ENCODE results near the gene C8G.

C8G gene

GRCh38 chr9:136907011-136907914, 37.8 kb upstream of the C8G start:
- DNase-seq (ENCODE audit: insufficient read length) (no peak), FAIRE-seq (no peak)
- TF ChIP-seq POLR2A (IDR thresholded peaks at IDR 0.05; ENCODE audit: low read depth, low read length) = no peak
- TF ChIP-seq TAF1 (IDR thresholded peaks at IDR 0.05; ENCODE audit: borderline replicate concordance, low read depth, low read length) = no peak
- no peak for TF ChIP-seq POLR2AphosphoS5 (IDR thresholded peaks at IDR 0.05; ENCODE audit: low read depth, low read length)

- DNase-seq (ENCODE audit: insufficient read length) (no peak), FAIRE-seq (no peak)
- no peak for TF ChIP-seq POLR2AphosphoS5 (IDR thresholded peaks at IDR 0.05; ENCODE audit: low read depth, low read length)
- no peak for TF ChIP-seq POLR2A (IDR thresholded peaks at IDR 0.05; ENCODE audit: low read depth, low read length)
- TF ChIP-seq TAF1 (IDR thresholded peaks at IDR 0.05; ENCODE audit: borderline replicate concordance, low read depth, low read length) = no peak
Measured at GRCh38 chr9:136910197-136910900, 34.7 kb upstream of the C8G start.

- DNase-seq (ENCODE audit: insufficient read length) (no peak), FAIRE-seq (no peak)
- TF ChIP-seq POLR2AphosphoS5 (IDR thresholded peaks at IDR 0.05; ENCODE audit: low read depth, low read length) (no peak), POLR2A (IDR thresholded peaks at IDR 0.05; ENCODE audit: low read depth, low read length) (no peak), TAF1 (IDR thresholded peaks at IDR 0.05; ENCODE audit: borderline replicate concordance, low read depth, low read length) (no peak)
Measured at GRCh38 chr9:136910901-136911245, 34.2 kb upstream of the C8G start.

- DNase-seq (ENCODE audit: insufficient read length) = no peak
- no peak for FAIRE-seq
- TF ChIP-seq TAF1 (IDR thresholded peaks at IDR 0.05; ENCODE audit: borderline replicate concordance, low read depth, low read length) = no peak
Measured at GRCh38 chr9:136913701-136914438, 31.2 kb upstream of the C8G start.

- TF ChIP-seq POLR2A (IDR thresholded peaks at IDR 0.05; ENCODE audit: low read depth, low read length) (no peak), POLR2AphosphoS5 (IDR thresholded peaks at IDR 0.05; ENCODE audit: low read depth, low read length) (no peak), TAF1 (IDR thresholded peaks at IDR 0.05; ENCODE audit: borderline replicate concordance, low read depth, low read length) (no peak)
- FAIRE-seq = no peak
- no peak for DNase-seq (ENCODE audit: insufficient read length)
Measured at GRCh38 chr9:136915632-136916329, 29.3 kb upstream of the C8G start.

GRCh38 chr9:136916330-136917184, 28.5 kb upstream of the C8G start:
- DNase-seq (ENCODE audit: insufficient read length) (no peak), FAIRE-seq (no peak)
- TF ChIP-seq TAF1 (IDR thresholded peaks at IDR 0.05; ENCODE audit: borderline replicate concordance, low read depth, low read length) = no peak
- no peak for TF ChIP-seq POLR2A (IDR thresholded peaks at IDR 0.05; ENCODE audit: low read depth, low read length)
- no peak for TF ChIP-seq POLR2AphosphoS5 (IDR thresholded peaks at IDR 0.05; ENCODE audit: low read depth, low read length)

- no peak for DNase-seq (ENCODE audit: insufficient read length)
- no peak for FAIRE-seq
- no peak for TF ChIP-seq TAF1 (IDR thresholded peaks at IDR 0.05; ENCODE audit: borderline replicate concordance, low read depth, low read length)
- no peak for TF ChIP-seq POLR2A (IDR thresholded peaks at IDR 0.05; ENCODE audit: low read depth, low read length)
Measured at GRCh38 chr9:136917902-136918301, 27.1 kb upstream of the C8G start.

- no peak for DNase-seq (ENCODE audit: insufficient read length)
- no peak for FAIRE-seq
- TF ChIP-seq POLR2AphosphoS5 (IDR thresholded peaks at IDR 0.05; ENCODE audit: low read depth, low read length) = no peak
- TF ChIP-seq TAF1 (IDR thresholded peaks at IDR 0.05; ENCODE audit: borderline replicate concordance, low read depth, low read length) = no peak
- no peak for TF ChIP-seq POLR2A (IDR thresholded peaks at IDR 0.05; ENCODE audit: low read depth, low read length)
Measured at GRCh38 chr9:136920069-136920468, 25.0 kb upstream of the C8G start.

GRCh38 chr9:136920734-136921231, 24.3 kb upstream of the C8G start:
- FAIRE-seq (no peak), DNase-seq (ENCODE audit: insufficient read length) (no peak)
- TF ChIP-seq POLR2AphosphoS5 (IDR thresholded peaks at IDR 0.05; ENCODE audit: low read depth, low read length) (no peak), POLR2A (IDR thresholded peaks at IDR 0.05; ENCODE audit: low read depth, low read length) (no peak), TAF1 (IDR thresholded peaks at IDR 0.05; ENCODE audit: borderline replicate concordance, low read depth, low read length) (no peak)

GRCh38 chr9:136921307-136921706, 23.7 kb upstream of the C8G start:
- TF ChIP-seq POLR2A (IDR thresholded peaks at IDR 0.05; ENCODE audit: low read depth, low read length) (no peak), TAF1 (IDR thresholded peaks at IDR 0.05; ENCODE audit: borderline replicate concordance, low read depth, low read length) (no peak), POLR2AphosphoS5 (IDR thresholded peaks at IDR 0.05; ENCODE audit: low read depth, low read length) (no peak)
- no peak for DNase-seq (ENCODE audit: insufficient read length)
- no peak for FAIRE-seq
